Activated CD8-positive, alpha-beta memory T cell treated with anti-CD3 and anti-CD28 coated beads, Interleukin-2, amount 50 U/mL, for 24 hours (primary cell): ENCODE results near the gene RPH3AL.
"Not testable (repeated sequence)": the region's sequence is repeated elsewhere in the genome, so short reads cannot be mapped to it uniquely, and the experiment has no call there.

Experiments
- DNase-seq: peaks from one replicate; pipeline ENCODE4 v3.0.0-alpha.2; 2020; ENCODE audit errors: extremely low read depth

RPH3AL gene

DNA sequence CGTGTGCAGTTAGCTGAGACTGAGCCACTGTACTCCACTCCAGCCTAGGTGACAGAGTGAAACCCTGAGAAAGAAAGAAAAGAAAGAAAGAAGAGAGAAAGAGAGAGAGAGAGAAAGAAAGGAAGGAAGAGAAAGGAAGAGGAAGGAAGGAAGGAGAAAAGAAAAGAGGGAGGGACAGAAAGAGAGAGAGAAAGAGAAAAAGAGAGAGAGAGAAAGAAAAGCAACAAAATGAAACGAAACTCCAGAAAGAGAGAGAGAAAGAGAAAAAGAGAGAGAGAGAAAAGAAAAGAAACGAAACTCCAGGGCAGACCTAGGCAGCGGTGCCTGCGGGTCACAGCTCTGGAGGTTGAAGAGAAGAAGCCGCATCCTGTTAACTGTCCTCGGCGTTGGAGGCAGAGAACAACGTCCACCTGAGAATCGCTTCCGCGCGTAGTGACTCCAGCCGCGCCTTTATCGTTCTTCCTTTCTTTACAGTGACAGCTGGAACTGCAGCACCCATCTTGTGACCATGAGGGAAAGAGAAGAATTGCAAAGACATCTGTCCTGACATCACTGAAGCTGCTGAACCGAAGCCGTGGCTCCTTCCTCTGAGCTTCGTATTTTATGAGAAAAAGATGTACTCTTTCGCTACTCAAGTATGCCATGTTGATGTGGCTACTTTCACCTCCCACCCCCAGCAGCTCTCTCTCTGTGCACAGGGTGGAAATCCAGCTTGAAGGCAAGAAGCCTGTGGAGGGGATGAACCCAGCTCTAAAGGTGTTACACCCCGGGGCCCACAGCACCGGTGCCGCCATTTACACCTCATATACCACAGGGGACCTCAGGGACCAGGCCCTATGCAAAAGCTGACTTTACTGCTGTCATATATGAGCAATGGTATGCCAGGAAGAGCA lies 114.3 kb downstream of the RPH3AL start:
- no peak for DNase-seq

DNA sequence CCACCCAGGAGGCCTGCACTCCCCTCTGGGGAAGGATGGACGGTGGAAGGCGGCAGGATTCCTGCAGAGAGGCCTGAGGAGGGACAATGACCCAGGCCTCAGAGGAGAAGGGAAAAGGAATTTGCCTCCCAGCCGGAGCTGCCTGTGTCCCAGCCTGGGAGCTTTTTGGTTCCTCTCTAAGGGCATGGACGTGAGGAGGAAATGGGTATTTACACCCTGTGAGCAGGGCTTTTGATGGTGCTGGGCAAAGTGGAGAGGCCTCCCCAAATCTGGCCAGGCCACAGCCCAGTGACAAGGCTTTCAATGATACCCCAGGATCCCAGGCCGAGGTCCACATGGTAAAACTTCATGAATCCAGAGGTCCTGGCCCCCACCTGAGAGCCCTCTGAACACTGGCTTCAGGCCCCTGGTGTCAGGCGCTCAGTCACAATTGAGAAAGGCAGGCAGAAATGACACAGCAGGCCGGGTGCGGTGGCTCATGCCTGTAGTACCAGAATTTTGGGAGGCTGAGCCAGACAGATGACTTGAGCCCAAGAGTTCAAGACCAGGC lies 115.1 kb downstream of the RPH3AL start:
- no peak for DNase-seq

DNA sequence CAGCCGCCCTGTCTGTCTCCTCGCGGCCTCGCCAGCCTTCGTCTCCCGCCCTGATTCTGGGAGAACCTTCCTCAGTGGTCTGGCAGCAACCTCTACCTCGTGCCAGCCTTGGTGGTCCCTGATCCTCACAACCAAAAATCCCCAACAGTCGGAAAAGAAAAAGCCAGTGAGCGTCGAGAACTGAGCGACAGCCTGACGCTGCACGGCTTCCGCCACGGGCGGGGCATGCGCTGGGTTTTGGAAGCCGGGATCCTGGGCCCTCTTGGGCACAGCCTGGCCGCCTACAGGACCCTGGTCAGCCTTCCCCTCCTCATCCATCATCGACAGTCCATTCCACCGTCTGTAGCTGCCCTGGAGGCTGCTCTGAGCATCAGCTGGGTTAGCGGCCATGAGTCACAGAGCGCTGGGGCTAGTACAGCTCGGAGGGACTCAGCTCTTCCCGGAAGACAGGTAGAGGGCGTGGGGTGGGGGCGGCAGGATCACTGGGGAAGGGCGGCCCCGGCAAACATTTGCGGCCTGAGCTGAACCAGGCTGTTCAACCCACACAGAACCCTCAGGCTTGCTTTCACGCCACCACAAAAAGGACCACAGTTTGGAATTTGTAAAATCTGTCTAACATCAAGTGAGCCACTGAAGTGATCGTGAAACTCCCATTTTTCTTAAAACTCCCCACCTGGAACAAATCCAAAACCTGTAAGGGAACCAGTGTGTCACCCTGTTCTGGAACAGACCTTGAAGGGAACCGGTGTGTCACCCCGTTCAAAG lies 115.8 kb downstream of the RPH3AL start:
- no peak for DNase-seq

DNA sequence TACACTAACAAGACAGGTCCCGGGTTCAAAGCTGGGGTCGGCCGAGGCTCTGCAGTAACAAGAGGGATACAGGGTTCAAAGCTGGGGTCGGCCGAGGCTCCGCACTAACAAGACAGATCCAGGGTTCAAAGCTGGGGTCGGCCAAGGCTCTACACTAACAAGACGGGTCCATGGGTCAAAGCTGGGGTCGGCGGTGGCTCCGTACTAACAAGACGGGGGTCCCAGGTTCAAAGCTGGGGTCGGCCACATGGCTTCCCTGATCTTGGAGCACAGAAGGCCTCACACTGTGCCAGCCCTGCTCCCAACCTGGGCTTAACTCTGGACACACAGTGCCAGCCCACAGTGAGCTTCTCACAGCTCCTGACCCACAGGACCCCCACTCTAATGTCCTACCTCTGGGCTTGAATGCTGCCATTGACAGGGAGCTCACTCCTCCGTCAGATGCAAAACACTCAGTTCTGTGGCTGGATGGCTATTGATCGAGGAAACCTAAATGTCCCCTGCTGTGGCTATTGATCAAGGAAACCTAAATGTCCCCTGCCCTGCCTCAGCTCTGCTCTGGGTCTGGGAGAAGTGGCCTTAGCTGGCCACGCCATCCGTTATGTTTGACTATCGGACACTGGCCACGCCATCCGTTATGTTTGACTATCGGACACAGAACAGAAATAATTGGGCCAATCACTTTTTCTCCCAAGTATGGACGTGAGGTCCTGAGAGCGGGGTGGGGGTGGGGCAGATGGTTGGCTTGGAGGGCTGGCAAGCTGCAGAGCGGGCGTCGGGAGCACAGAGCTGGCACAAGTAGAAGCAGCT lies 116.6 kb downstream of the RPH3AL start:
- no peak for DNase-seq

DNA sequence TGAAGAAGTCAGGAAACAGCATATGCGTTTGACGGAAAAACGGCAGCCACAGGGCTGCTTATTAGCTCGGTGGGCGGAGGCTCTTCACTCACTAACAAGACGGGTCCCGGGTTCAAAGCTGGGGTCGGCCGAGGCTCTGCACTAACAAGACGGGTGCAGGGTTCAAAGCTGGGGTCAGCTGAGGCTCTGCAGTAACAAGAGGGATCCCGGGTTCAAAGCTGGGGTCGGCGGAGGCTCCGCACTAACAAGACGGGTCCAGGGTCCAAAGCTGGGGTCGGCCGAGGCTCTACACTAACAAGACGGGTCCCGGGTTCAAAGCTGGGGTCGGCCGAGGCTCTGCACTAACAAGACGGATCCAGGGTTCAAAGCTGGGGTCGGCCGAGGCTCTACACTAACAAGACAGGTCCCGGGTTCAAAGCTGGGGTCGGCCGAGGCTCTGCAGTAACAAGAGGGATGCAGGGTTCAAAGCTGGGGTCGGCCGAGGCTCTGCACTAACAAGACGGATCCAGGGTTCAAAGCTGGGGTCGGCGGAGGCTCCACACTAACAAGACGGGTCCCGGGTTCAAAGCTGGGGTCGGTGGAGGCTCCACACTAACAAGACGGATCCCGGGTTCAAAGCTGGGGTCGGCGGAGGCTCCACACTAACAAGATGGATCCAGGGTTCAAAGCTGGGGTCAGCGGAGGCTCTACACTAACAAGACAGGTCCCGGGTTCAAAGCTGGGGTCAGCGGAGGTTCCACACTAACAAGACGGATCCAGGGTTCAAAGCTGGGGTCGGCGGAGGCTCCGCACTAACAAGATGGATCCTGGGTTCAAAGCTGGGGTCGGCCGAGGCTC lies 117.4 kb downstream of the RPH3AL start:
- DNase-seq = not testable (repeated sequence)

DNA sequence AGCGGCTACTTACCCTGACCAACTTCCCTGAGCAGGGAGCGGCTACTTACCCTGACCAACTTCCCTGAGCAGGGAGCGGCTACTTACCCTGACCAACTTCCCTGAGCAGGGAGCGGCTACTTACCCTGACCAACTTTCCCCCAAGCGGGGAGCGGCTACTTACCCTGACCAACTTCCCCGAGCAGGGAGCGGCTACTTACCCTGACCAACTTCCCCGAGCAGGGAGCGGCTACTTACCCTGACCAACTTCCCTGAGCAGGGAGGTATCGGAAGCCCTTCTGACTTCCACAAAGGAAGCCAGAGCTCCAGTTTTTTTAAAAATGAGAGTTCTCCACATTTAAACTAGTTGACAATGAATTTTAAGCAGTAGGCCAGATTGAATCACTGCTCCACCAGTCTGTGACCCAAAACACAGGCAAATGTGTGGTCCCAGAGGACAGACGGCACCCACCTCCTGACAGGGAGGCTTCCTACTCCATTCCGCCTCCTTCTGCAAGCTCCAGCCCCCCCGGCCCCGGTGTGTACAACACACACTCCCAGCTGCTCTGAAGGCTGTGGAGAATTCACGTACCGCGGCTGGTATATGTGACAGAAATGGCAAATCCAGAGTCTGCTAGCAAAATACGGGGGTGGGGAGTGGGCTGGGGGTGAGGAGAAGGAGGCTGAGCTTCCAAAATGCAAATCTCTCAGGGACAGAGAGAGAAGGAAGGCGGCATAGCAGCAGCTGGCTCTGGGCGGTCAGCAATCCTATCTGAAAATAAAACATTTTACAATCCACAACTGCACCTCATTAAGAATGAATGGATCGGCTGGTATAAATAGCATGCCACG lies 118.2 kb downstream of the RPH3AL start:
- not testable (repeated sequence) for DNase-seq

DNA sequence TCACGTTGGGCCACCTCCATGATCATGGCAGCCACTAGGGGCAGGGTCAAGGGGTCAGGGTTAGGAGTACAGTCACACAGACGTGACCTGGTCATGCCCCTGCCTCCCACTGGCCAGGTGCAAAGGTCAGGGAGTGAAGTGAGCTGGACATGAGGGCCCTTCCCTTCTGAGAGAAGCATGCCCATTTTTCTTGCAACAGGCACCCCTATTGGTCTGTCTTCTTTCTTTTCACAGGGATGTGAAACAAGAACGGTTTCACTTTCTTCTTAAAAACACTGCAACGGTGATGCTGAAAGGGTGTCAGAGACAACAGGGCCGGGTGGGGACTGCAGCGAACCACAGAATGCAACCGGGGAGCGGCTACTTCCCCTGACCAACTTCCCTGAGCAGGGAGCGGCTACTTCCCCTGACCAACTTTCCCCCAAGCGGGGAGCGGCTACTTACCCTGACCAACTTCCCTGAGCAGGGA lies 119.1 kb downstream of the RPH3AL start:
- no peak for DNase-seq

DNA sequence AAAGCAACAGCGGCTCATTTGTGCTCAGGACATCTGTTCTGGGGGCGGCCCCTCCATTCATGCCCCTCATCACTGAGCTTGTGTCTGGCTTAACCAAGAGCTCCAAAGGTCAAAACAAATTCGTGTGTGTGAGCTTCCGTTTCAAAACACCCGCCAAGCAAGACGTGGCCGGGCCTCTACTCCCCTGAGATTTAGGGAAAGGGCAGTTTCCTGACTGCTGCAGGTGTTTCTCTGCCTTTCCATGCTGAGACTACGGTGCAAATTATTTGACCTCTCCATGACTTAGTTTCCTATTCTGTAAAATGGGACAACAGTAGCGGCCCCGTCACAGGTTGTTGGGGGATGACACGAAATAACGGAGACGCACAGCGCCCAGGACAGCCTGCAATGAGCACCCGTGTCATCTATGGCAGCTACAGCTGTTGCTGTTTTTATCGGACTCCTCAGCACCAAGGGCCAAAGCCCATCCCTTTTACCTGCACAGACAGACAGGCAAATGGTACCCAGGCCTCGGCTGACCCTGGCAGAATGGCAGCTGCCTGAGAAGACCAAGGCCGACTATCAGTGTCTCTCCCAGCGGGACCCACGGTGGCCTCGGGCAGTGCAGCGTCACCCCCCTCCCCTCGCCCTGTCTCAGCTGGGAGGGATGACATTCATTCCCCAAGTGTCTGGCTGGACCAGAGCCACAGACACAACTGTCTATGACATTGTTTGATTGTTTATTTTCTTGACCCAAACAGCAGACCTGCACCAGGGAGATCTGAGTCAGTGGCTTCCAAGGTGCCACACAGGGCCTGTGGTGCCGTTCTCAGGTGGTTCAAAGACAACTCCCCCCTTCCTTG lies 120.4 kb downstream of the RPH3AL start:
- DNase-seq = no peak

DNA sequence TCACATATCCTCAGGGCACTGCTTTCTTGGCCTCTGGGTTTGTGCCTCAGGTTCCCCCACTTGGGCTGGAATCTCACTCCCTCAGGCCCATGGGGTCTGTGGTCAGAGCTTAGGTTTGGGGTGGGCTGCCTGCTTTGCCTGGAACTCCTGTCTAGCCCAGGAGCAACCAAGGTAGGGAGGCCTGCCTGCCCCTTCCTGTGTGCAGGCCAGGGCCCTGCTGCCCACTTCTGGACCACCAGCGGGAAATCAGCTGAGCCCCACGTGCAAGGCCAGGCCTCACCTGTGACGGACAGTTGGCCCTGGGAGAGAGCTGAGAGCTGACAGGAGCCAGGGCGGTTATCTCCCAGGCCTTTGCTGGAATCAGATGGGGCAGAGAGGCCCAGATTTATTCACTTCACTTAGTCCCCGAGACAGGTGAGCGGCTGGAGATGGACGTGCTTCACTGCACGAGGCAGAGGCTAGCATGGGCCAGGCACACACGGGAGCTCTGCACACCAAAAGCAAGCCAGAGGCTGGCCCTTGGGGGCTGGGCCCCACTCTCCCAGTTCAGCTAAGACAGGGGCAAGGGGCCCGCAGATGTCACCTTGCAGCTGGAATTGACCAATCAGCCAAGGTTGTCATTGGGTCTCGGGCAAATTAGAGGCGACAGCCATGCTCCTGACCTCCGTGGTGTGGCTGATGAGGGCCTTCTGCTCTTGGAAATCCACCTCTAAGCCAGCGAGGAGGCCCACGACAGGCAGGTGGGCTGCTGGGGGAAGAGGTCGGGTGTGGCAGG lies 121.2 kb downstream of the RPH3AL start:
- no peak for DNase-seq

DNA sequence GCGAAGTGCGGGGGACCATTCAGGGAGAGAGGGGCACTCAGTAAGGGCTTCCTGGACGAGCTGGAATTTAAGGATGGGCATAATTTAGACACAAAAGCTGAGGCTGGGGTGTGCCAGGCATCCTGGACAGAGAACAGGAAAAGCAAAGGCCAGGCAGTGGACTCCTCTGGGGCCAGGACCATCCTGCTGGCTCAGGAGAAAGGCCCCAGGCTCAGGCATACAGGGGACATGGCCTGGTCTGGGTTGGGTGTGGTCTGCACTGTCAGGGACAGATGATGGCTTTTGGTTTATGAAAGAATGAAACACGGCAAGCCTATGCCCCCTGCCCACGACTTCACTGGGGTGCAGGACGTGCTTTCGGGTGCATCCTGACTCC lies 122.2 kb downstream of the RPH3AL start:
- DNase-seq = no peak

DNA sequence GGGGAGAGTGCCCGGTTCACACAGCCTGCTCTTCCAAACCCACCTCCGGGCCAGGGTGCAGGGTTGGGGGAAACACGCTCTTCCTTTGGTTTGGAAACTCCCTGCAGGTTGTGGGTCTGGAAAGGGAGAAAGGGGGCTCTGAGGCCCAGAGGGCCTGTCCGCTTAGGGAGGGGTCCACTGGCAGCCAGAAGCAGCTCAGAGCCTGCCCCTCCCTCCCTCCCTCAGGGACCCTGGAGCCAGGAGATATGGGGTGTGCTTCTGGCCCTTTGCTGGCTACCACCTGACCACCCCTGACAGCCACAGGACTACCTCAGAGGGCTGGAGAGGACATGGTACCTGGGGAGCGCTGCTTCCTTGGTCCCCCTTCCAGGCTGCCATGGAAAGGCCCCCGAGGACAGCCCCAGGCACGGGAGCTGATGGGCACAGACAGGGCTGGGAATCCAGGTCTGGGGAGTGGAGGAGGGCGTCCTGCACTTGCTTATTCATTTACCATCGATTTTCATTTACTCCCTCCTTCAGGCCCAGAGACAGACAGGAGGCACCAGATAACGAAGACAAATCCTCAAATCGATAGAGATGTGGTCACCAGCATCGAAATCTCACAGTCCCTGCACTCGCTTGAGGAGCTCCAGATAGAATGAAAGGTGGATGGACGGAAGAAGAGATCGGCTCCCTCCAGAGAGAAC lies 122.8 kb downstream of the RPH3AL start:
- DNase-seq = no peak

DNA sequence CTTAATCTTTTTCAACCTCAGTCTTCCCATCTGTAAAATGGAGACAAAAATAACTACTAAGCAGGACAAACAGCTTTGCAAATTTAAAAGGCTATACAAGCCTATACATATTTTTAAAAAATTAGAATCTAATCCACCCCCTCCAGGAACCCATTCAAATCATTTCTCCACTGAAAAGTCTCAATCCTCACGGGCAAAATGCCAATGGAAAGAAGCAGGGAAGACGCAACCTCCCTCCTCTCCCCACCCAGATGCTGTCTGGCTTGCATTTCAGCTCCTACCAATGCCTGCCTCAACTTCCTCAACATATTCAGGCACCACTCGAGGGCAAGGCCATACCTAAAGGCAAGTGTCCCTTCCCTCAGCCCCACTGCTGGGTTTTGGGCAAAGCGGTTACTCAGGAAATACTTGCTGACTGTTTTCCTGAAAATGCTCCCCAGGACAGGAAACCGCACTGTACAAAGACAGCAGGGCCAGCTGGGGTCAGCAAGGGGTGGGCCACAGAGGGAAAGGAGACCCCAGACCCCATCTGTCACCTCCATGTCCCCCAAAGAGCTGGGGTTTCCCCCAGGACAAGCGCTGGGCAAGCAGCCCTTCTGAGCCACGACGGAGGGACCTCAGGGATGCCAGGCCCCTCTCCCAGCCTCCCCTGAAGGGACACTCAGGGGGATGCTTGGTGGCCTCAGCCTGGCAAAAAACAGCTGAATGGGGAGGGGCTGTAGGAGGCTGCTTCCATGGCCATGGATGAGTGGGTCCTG lies 123.5 kb downstream of the RPH3AL start:
- DNase-seq = no peak

DNA sequence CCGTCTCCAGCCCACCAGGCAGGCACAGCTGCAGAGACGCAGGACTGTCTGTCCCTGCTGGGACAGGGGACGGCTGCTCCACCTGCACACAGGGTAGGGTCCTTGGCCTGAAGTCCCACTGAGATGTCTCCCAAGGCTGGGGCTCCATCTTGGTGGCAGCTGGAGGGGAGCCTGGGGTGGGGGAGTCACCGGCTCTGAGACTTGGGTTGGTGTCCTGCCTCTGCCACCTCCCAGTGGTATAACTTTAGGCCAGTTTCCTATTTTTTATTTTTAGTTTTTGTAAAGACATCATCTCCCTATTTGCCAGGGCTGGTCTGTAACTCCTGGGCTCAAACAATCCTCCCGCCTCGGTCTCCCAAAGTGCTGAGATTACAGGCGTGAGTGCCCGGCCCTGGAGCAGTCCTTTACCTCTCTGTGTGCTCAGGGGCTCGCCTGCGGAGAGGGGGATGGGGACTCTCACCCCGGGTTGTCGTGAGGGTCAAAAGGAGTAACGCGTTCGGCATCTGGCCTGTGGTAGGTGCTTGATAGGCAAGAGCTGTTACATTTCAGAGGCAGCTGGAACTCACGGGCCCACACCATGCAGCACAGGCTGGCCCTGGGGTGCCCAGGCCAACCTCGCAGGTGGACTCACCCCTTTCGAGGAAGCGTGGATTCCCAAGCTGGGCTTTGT lies 124.5 kb downstream of the RPH3AL start:
- no peak for DNase-seq

DNA sequence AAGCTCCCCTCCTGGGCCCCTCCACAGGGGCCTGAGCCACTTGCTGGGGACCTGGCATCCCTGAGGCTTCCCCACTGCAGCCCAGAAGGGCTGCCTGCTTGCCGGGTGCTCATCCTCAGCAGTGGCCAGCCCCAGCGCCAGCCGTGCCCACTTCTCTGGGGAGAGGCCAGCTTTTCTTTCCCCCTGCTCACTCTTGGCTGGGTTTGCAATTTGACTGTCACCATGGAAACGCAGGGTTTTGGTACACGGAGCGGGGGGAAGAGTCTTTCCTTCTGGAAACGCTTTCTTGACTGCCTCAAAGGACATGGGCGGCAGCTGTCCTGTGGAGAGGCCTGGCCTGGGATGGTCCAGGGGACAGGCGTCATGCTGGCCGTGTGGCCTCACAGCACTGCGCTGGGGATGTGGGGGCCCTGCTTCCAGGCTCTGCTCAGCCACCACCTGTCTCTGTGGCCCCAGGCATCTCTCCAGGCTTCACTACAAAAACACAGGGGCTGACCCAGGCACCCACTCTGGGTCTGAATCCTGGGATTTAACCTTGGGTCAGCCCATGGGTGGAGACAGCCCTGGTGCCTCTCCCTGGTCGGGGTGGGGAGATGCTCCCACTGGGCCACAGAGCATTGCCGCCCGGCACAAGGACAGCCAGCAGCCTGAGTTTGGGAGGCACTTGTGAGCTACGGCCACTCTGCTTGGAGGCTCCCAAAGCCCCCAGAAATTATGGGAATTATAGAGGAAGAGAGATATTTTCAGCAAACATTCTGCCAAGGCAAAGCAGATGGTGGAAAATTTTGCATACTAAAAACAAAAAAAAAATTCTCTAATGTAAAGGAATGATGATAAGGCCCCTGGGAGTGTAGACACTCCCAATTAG lies 125.3 kb downstream of the RPH3AL start:
- no peak for DNase-seq
